ENCODE data around the gene CMC2.

DNA sequence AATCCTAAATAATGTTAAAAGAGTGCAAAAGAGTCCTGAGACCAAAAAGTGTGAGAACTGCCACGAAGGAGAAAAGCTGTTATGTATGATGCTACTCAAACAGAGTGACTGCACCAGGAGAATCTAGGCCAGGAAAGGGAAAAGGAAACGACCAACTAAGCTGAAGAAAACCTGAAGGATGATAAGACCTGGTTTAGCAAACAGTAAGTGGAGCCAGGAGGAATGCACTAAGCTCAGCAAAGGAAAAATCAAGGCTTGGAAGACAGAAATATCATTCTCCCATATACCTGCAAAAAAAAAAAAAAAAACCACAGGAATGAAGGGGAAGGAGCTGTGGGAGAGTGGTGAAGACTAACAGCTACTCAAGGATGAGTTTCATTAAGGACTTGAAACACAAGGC, 21.1 kb downstream of the CMC2 start:
- no peak for TF ChIP-seq EP300 (conservative IDR thresholded peaks at IDR 0.05; ENCODE audit: poor library complexity, severe bottlenecking)
- TF ChIP-seq, protein P1, sequence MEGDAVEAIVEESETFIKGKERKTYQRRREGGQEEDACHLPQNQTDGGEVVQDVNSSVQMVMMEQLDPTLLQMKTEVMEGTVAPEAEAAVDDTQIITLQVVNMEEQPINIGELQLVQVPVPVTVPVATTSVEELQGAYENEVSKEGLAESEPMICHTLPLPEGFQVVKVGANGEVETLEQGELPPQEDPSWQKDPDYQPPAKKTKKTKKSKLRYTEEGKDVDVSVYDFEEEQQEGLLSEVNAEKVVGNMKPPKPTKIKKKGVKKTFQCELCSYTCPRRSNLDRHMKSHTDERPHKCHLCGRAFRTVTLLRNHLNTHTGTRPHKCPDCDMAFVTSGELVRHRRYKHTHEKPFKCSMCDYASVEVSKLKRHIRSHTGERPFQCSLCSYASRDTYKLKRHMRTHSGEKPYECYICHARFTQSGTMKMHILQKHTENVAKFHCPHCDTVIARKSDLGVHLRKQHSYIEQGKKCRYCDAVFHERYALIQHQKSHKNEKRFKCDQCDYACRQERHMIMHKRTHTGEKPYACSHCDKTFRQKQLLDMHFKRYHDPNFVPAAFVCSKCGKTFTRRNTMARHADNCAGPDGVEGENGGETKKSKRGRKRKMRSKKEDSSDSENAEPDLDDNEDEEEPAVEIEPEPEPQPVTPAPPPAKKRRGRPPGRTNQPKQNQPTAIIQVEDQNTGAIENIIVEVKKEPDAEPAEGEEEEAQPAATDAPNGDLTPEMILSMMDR (IDR thresholded peaks at IDR 0.05; ENCODE audit: poor library complexity, severe bottlenecking): no peak
- TF ChIP-seq EZH2 (IDR thresholded peaks at IDR 0.05; ENCODE audit: borderline replicate concordance, insufficient read depth, low read length, poor library complexity, severe bottlenecking): no peak
- no peak for TF ChIP-seq POLR2AphosphoS5 (IDR thresholded peaks at IDR 0.05)
- TF ChIP-seq SMC3 (conservative IDR thresholded peaks at IDR 0.05; ENCODE audit: poor library complexity): no peak
- no peak for TF ChIP-seq TAF1 (IDR thresholded peaks at IDR 0.05; ENCODE audit: low read depth)
- TF ChIP-seq RAD21 (conservative IDR thresholded peaks at IDR 0.05): no peak
- TF ChIP-seq, protein P2, sequence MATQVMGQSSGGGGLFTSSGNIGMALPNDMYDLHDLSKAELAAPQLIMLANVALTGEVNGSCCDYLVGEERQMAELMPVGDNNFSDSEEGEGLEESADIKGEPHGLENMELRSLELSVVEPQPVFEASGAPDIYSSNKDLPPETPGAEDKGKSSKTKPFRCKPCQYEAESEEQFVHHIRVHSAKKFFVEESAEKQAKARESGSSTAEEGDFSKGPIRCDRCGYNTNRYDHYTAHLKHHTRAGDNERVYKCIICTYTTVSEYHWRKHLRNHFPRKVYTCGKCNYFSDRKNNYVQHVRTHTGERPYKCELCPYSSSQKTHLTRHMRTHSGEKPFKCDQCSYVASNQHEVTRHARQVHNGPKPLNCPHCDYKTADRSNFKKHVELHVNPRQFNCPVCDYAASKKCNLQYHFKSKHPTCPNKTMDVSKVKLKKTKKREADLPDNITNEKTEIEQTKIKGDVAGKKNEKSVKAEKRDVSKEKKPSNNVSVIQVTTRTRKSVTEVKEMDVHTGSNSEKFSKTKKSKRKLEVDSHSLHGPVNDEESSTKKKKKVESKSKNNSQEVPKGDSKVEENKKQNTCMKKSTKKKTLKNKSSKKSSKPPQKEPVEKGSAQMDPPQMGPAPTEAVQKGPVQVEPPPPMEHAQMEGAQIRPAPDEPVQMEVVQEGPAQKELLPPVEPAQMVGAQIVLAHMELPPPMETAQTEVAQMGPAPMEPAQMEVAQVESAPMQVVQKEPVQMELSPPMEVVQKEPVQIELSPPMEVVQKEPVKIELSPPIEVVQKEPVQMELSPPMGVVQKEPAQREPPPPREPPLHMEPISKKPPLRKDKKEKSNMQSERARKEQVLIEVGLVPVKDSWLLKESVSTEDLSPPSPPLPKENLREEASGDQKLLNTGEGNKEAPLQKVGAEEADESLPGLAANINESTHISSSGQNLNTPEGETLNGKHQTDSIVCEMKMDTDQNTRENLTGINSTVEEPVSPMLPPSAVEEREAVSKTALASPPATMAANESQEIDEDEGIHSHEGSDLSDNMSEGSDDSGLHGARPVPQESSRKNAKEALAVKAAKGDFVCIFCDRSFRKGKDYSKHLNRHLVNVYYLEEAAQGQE (IDR thresholded peaks at IDR 0.05; ENCODE audit: borderline replicate concordance): no peak
- TF ChIP-seq MXI1 (conservative IDR thresholded peaks at IDR 0.05; ENCODE audit: poor library complexity, severe bottlenecking): no peak
